Neural progenitor cell (in vitro differentiated cells): ENCODE data around the gene ACER2. TPM values are rescaled to one million over a fixed set of nuclear protein-coding genes. Genes with fewer than 3 reads are reported as not detected.
A peak's percentile ranks its signal among the peaks of the same experiment; 100 is the strongest.
"Not testable (repeated sequence)": the region's sequence is repeated elsewhere in the genome, so short reads cannot be mapped to it uniquely, and the experiment has no call there.

Experiments
- DNase-seq: peaks from one replicate; pipeline ENCODE4 v3.0.0-alpha.2; 2016; ENCODE audit warnings: low spot score
- H2AFZ ChIP-seq: fragments of 200-600 bp; sonication (generic); replicated peaks from 2 replicates; pipeline ENCODE4 v1.6.1; 2016; ENCODE audit warnings: antibody characterized with exemption
- H3F3A ChIP-seq: fragments of 200-600 bp; sonication (generic); 2 replicates; pipeline ENCODE4 v1.6.1; 2016; ENCODE audit warnings: antibody characterized with exemption, low read depth
- H3K27ac ChIP-seq: fragments of 200-600 bp; sonication (generic); 2 replicates; pipeline ENCODE4 v1.5.1; 2016; ENCODE audit warnings: mild to moderate bottlenecking
- H3K27me3 ChIP-seq: fragments of 200-600 bp; sonication (generic); 2 replicates; pipeline ENCODE4 v1.6.1; 2016; ENCODE audit warnings: mild to moderate bottlenecking, moderate library complexity
- H3K36me3 ChIP-seq: fragments of 200-600 bp; sonication (generic); 2 replicates; pipeline ENCODE4 v1.5.1; 2016
- H3K4me1 ChIP-seq: fragments of 200-600 bp; sonication (generic); 2 replicates; pipeline ENCODE4 v1.6.1; 2016; ENCODE audit warnings: mixed run types
- H3K4me2 ChIP-seq: fragments of 200-600 bp; sonication (generic); 2 replicates; pipeline ENCODE4 v1.6.1; 2016
- H3K4me3 ChIP-seq: fragments of 200-600 bp; sonication (generic); 2 replicates; pipeline ENCODE4 v1.5.1; 2016
- H3K79me2 ChIP-seq: fragments of 200-600 bp; sonication (generic); 2 replicates; pipeline ENCODE4 v1.6.1; 2016; ENCODE audit warnings: low read depth
- H3K9ac ChIP-seq: fragments of 200-600 bp; sonication (generic); 2 replicates; pipeline ENCODE4 v1.6.1; 2016
- H3K9me3 ChIP-seq: fragments of 200-600 bp; sonication (generic); 2 replicates; pipeline ENCODE4 v1.5.1; 2016; ENCODE audit warnings: low read depth
- H4K20me1 ChIP-seq: fragments of 200-600 bp; sonication (generic); 2 replicates; pipeline ENCODE4 v1.6.1; 2016; ENCODE audit warnings: low read depth
- H3K27ac Mint-ChIP-seq: 3 replicates; pipeline ENCODE4 v1.8.0; 2021; ENCODE audit warnings: mixed read lengths
- H3K27me3 Mint-ChIP-seq: 2 replicates; pipeline ENCODE4 v1.8.0; 2022; ENCODE audit warnings: low read depth, mild to moderate bottlenecking, inconsistent platforms, moderate library complexity, mixed read lengths; ENCODE audit not compliant: insufficient read depth
- H3K36me3 Mint-ChIP-seq: 3 replicates; pipeline ENCODE4 v1.8.0; 2021; ENCODE audit warnings: mixed read lengths
- H3K4me1 Mint-ChIP-seq: 3 replicates; pipeline ENCODE4 v1.8.0; 2021; ENCODE audit warnings: mixed read lengths
- H3K4me3 Mint-ChIP-seq: 3 replicates; pipeline ENCODE4 v1.8.0; 2021; ENCODE audit warnings: mild to moderate bottlenecking, moderate library complexity, mixed read lengths
- H3K9me3 Mint-ChIP-seq: 3 replicates; pipeline ENCODE4 v1.8.0; 2020; ENCODE audit warnings: mixed read lengths
- CTCF ChIP-seq: fragments of 200-600 bp; sonication (generic); IDR thresholded peaks from 2 replicates; pipeline ENCODE4 v1.5.1; 2017; ENCODE audit warnings: antibody characterized with exemption, mild to moderate bottlenecking
- EZH2 ChIP-seq: fragments of 200-600 bp; sonication (generic); IDR thresholded peaks from 2 replicates; pipeline ENCODE4 v1.6.1; 2017; ENCODE audit warnings: antibody characterized with exemption, mild to moderate bottlenecking, moderate library complexity
- EZH2phosphoT487 ChIP-seq: fragments of 200-600 bp; sonication (generic); IDR thresholded peaks from 2 replicates; pipeline ENCODE4 v1.6.1; 2017; ENCODE audit warnings: antibody characterized with exemption
- total RNA-seq: library from RNA; depleted of rRNA; stranded (reverse); fragments of >200 nt; gene quantifications from 2 replicates; pipeline ENCODE4 v1.2.3, GENCODE V29; 2015; ENCODE audit warnings: low replicate concordance

The ACER2 gene
- total RNA-seq, 1 donor from 2014 or later: 5.6 TPM

DNA sequence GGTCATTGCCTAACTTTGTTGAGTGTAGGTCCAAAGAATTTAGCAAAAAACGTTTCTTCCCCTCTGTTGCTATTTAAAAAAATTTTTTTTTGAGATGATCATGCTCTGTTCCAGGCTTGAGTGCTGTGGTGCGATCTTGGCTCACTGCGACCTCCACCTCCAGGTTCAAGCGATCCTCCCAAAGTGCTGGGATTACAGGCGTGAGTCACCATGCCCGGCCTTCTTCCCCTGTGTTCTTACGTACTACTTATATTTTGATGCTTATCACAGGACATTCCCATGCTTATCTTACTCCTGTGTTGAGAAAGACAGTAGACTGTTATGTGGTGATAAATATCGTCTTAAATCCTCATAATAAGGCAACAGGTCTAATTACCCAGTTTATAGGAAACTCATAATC is 2.5 kb downstream of the ACER2 start:
- Mint-ChIP-seq H3K36me3 (no peaks in the 10 kb centered on the region), H3K27me3 (peaks cover 9% of the 10 kb centered on the region), H3K27ac (no peak overlapping the region), H3K4me1 (peaks cover 11% of the 10 kb centered on the region), H3K4me3 (peak overlapping the region; percentile 24), H3K9me3 (peaks cover 2% of the 10 kb centered on the region)
- Histone ChIP-seq H3K27ac (no peak overlapping the region), H3K36me3 (no peaks in the 10 kb centered on the region), H4K20me1 (no peaks in the 10 kb centered on the region), H3K79me2 (peaks cover 25% of the 10 kb centered on the region), H3K4me3 (no peak overlapping the region), H3K4me1 (peaks cover 7% of the 10 kb centered on the region), H3K27me3 (peaks cover 12% of the 10 kb centered on the region), H3K9ac (no peak overlapping the region), H3K4me2 (no peak overlapping the region), H3K9me3 (no peaks in the 10 kb centered on the region), H3F3A (peaks cover 26% of the 10 kb centered on the region), H2AFZ (no peak overlapping the region)
- no peak for DNase-seq
- TF ChIP-seq EZH2phosphoT487 (no peak), EZH2 (no peak), CTCF (no peak)

- H2AFZ ChIP-seq, H3K27ac Mint-ChIP-seq, H3K4me2 ChIP-seq, H3K27ac ChIP-seq, H3K4me3 Mint-ChIP-seq, H3K36me3 ChIP-seq, H3K9me3 ChIP-seq, H4K20me1 ChIP-seq, DNase-seq, H3K9ac ChIP-seq, H3K9me3 Mint-ChIP-seq, H3K36me3 Mint-ChIP-seq, H3K27me3 ChIP-seq, H3K4me1 ChIP-seq, H3K4me3 ChIP-seq, H3K27me3 Mint-ChIP-seq: not testable (repeated sequence)
- peaks cover 11% of the 10 kb centered on the region for H3K4me1 Mint-ChIP-seq
- peaks cover 17% of the 10 kb centered on the region for H3F3A ChIP-seq
- H3K79me2 ChIP-seq: peaks cover 25% of the 10 kb centered on the region
Observed at GRCh38 chr9:19413456-19413855, 4.6 kb downstream of the ACER2 start.

GRCh38 chr9:19416143-19416542 is 7.3 kb downstream of the ACER2 start:
- H2AFZ ChIP-seq: no peak overlapping the region
- no peaks in the 10 kb centered on the region for H4K20me1 ChIP-seq
- Mint-ChIP-seq H3K4me3 (no peak overlapping the region), H3K36me3 (no peaks in the 10 kb centered on the region), H3K27ac (no peak overlapping the region), H3K9me3 (peaks cover 2% of the 10 kb centered on the region), H3K27me3 (no peaks in the 10 kb centered on the region), H3K4me1 (peaks cover 2% of the 10 kb centered on the region)
- H3K27me3 ChIP-seq: no peaks in the 10 kb centered on the region
- TF ChIP-seq EZH2phosphoT487 (no peak), EZH2 (no peak), CTCF (no peak)
- H3K4me2 ChIP-seq: no peak overlapping the region
- no peaks in the 10 kb centered on the region for H3K4me1 ChIP-seq
- H3K36me3 ChIP-seq: no peaks in the 10 kb centered on the region
- H3K9ac ChIP-seq: no peak overlapping the region
- peaks cover 11% of the 10 kb centered on the region for H3K79me2 ChIP-seq
- H3K9me3 ChIP-seq: no peaks in the 10 kb centered on the region
- H3K4me3 ChIP-seq: no peak overlapping the region
- H3K27ac ChIP-seq: no peak overlapping the region
- no peaks in the 10 kb centered on the region for H3F3A ChIP-seq
- DNase-seq: no peak

- H3K9me3 ChIP-seq: no peaks in the 10 kb centered on the region
- Mint-ChIP-seq H3K4me1 (no peaks in the 10 kb centered on the region), H3K9me3 (peaks cover 2% of the 10 kb centered on the region), H3K27ac (no peak overlapping the region), H3K27me3 (no peaks in the 10 kb centered on the region), H3K36me3 (no peaks in the 10 kb centered on the region), H3K4me3 (no peak overlapping the region)
- no peaks in the 10 kb centered on the region for H3F3A ChIP-seq
- H4K20me1 ChIP-seq: no peaks in the 10 kb centered on the region
- no peak overlapping the region for H3K27ac ChIP-seq
- no peaks in the 10 kb centered on the region for H3K27me3 ChIP-seq
- no peaks in the 10 kb centered on the region for H3K36me3 ChIP-seq
- no peaks in the 10 kb centered on the region for H3K79me2 ChIP-seq
- no peak overlapping the region for H3K9ac ChIP-seq
- H3K4me3 ChIP-seq: no peak overlapping the region
- DNase-seq: no peak
- TF ChIP-seq CTCF: no peak
- H2AFZ ChIP-seq: no peak overlapping the region
- no peak overlapping the region for H3K4me2 ChIP-seq
- peaks cover 3% of the 10 kb centered on the region for H3K4me1 ChIP-seq
Observed at GRCh38 chr9:19420877-19421276, 12.1 kb downstream of the ACER2 start.
